ENCODE measurements around the gene GNG10. TPM values are rescaled to one million over a fixed set of nuclear protein-coding genes. Genes with fewer than 3 reads are reported as not detected.

The GNG10 gene
- total RNA-seq, 1 experiment from 2014 or later: 31.0 TPM

DNA sequence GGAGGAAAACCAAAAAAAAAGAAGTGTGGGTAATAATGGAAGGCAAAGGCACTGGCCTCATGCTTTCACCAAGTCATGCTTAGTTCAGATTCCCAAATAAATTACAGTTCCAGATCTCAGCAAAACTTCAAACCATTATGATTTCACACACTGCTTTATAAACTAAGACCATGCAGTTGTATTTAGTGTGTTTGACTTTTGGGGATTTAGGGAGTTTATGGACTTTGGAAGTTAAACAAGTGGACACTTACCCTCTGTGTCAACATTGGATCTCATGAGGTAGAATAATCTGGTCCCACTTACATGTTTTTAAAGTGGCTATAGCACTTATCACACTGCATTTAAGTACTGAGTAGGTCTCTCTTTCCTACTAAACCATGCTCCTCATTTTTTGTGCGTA lies 26.5 kb upstream of the GNG10 start:
- H3K18ac ChIP-seq (ENCODE audit: insufficient read length, low read depth, low read length): no peak overlapping the region
- WGBS (ENCODE audit: extremely low coverage, insufficient read length, low lambda C conversion rate): no CpG with 5 or more reads among the region's 1 CpG
- H2BK120ac ChIP-seq (ENCODE audit: low read depth, low read length, poor library complexity, severe bottlenecking): no peak overlapping the region
- no peak overlapping the region for H2AK5ac ChIP-seq (ENCODE audit: insufficient read length, low read length)
- H3K4me1 ChIP-seq (ENCODE audit: insufficient read depth, low read length): no peaks in the 10 kb centered on the region; the same call in 1 of the 2 replicates
- Mint-ChIP-seq H3K4me3 (no peak overlapping the region), H3K9me3 (no peaks in the 10 kb centered on the region; a peak in 2 of 5 replicates), H3K4me1 (peaks cover 17 to 23% of the 10 kb centered on the region in 2 experiments), H3K27me3 (ENCODE audit: low read depth) (no peaks in the 10 kb centered on the region), H3K36me3 (ENCODE audit: insufficient read depth in 1 of 3, low read depth in 3 of 3) (peaks cover 0 to 6% (median 4%) of the 10 kb centered on the region in 3 experiments; a peak in 4 of 7 replicates), H3K27ac (no peak overlapping the region)
- no peak overlapping the region for H3K4ac ChIP-seq (ENCODE audit: low read depth, low read length)
- no peak overlapping the region for H2BK5ac ChIP-seq (ENCODE audit: insufficient read length, low read length)
- no peak overlapping the region for H3K23ac ChIP-seq (ENCODE audit: insufficient read length, low read depth, low read length)
- no peak overlapping the region for H3K4me2 ChIP-seq (ENCODE audit: insufficient read depth, insufficient read length, low read length)
- H3K9ac ChIP-seq (ENCODE audit: extremely low read depth, insufficient read length, low read length): no peak overlapping the region
- H4K5ac ChIP-seq (ENCODE audit: insufficient read length, low read depth, low read length): no peak overlapping the region
- H4K8ac ChIP-seq (replicated peaks; ENCODE audit: insufficient read length, low read depth, low read length): no peak overlapping the region
- H3K27ac ChIP-seq (ENCODE audit: insufficient read length, low read depth, low read length): no peak overlapping the region
- TF ChIP-seq, protein P1, sequence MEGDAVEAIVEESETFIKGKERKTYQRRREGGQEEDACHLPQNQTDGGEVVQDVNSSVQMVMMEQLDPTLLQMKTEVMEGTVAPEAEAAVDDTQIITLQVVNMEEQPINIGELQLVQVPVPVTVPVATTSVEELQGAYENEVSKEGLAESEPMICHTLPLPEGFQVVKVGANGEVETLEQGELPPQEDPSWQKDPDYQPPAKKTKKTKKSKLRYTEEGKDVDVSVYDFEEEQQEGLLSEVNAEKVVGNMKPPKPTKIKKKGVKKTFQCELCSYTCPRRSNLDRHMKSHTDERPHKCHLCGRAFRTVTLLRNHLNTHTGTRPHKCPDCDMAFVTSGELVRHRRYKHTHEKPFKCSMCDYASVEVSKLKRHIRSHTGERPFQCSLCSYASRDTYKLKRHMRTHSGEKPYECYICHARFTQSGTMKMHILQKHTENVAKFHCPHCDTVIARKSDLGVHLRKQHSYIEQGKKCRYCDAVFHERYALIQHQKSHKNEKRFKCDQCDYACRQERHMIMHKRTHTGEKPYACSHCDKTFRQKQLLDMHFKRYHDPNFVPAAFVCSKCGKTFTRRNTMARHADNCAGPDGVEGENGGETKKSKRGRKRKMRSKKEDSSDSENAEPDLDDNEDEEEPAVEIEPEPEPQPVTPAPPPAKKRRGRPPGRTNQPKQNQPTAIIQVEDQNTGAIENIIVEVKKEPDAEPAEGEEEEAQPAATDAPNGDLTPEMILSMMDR (conservative IDR thresholded peaks at IDR 0.05): no peak
- H2BK15ac ChIP-seq (ENCODE audit: low read depth, low read length): no peak overlapping the region
- no peak for DNase-seq
- H2AFZ ChIP-seq (ENCODE audit: low read length): no peak overlapping the region
- no peaks in the 10 kb centered on the region for H4K20me1 ChIP-seq (ENCODE audit: control insufficient read depth, insufficient read depth, insufficient read length)
- no peak overlapping the region for H2BK20ac ChIP-seq (ENCODE audit: low read depth, low read length, poor library complexity, severe bottlenecking)
- H3T11ph ChIP-seq (ENCODE audit: low read length): no peak overlapping the region
- no peak overlapping the region for H4K91ac ChIP-seq (ENCODE audit: insufficient read length, low read depth, low read length)
- peaks cover 5% of the 10 kb centered on the region for H3K23me2 ChIP-seq (ENCODE audit: insufficient read length, low read depth, low read length, poor library complexity, severe bottlenecking)
- no peaks in the 10 kb centered on the region for H3K9me3 ChIP-seq (ENCODE audit: control insufficient read depth, low read depth, low read length)
- H3K14ac ChIP-seq (ENCODE audit: insufficient read depth, low read length): no peak overlapping the region
- peaks cover 43% of the 10 kb centered on the region for H3K79me2 ChIP-seq (ENCODE audit: insufficient read depth, low read length)
- no peak overlapping the region for H2BK12ac ChIP-seq (ENCODE audit: insufficient read length, low read depth, low read length)
- no peaks in the 10 kb centered on the region for H3K27me3 ChIP-seq (ENCODE audit: insufficient read depth, low read length)
- peaks cover 2% of the 10 kb centered on the region for H3K79me1 ChIP-seq (ENCODE audit: insufficient read depth, low read depth, low read length, poor library complexity, severe bottlenecking)
- H3K56ac ChIP-seq (ENCODE audit: insufficient read length, low read depth, low read length): no peak overlapping the region
